ENCODE results near the gene LRRC63. TPM values are rescaled to one million over a fixed set of nuclear protein-coding genes. Genes with fewer than 3 reads are reported as not detected.

The LRRC63 gene
- total RNA-seq, 1 donor from 2014 or later = 2.0 TPM

DNA sequence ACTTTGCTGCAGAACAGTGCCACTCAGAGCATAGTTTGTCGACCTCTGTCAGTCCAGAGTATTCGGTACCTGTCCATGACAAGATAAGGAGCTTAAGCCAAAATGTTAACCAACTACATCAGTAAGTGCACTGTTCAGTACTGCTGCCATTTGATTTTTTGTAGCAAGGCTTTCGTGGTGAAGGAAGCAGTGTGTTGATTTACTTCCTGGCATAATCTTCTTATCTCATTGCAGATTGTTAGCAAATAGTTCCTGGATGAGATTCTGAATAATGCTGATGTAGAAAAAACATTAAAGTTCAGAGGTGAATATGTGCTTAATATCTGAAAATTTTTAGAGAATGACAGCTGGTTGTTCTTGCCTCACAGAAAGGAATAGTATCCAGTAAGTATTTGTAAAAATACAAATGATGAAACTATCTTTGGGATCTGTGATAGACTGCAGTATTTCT lies 85.7 kb downstream of the LRRC63 start:
- FAIRE-seq = no peak
- DNase-seq (ENCODE audit: low spot score in 2 of 2) = no peak

DNA sequence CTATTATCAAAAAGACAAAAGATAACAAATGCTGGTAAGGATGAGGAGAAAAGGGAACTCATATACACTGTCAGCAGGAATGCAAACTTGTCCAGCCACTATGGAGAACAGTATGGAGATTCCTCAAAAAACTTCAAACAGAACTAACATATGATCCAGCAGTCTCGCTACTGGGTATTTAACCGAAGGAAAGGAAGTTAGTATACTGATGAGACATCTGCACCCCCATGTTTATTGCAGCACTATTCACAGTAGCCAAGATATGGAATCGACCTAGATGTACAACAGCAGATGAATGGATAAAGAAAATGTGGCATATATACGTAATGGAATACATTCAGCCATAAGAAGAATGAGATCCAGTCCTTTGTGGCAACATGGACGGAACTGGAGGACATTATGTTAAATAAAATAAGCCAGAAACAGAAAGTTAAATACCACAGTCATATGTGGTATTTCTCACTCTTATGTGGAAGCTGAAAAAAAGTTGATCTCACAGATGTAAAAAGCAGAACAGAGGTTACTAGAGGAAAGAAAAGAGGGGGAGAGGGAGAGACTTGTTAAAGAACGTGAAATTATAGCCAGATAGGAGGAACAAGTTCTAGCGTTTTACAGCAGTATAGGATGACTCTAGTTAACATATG lies 92.1 kb downstream of the LRRC63 start:
- DNase-seq (ENCODE audit: low spot score in 2 of 2) (no peak), FAIRE-seq (no peak)

DNA sequence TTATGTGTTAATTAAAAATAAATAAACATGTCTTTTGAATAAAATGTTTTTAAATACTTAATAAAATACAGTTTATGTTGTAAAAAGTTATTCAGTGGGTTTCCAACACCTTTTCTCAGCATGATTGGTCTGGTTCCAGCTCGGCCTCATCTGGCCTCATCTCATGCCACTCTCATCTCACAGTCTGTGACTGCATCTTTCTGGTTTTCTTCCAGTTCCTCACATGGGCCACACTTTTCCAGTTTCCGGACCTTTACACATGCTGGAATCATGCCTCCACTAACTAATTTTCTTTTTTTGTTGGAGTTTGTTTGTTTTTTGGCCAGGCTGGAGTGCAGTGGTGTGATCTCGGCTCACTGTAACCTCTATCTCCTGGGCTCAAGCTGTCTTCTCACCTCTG lies 92.8 kb downstream of the LRRC63 start:
- DNase-seq (ENCODE audit: low spot score in 2 of 2) (no peak), FAIRE-seq (no peak)

DNA sequence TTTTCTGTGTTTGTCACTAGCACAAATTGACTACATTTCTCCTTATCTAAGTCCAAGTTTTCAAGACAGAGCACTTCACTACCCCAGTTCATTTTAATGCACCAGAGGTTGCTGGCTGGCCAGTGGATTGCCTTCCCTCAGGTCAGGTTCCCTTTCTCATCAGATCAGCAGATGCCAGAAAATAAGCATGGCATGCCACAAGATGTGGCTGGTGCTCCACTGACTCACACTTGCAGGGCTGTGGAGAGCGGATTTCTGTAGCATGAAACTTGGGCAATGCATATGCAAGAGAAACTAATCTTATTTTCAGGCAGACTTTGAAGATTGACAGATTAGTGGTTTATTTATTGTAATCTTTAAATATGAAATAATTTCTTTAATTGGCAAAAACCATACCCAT lies 95.8 kb downstream of the LRRC63 start:
- FAIRE-seq (no peak), DNase-seq (ENCODE audit: low spot score in 2 of 2) (no peak)

DNA sequence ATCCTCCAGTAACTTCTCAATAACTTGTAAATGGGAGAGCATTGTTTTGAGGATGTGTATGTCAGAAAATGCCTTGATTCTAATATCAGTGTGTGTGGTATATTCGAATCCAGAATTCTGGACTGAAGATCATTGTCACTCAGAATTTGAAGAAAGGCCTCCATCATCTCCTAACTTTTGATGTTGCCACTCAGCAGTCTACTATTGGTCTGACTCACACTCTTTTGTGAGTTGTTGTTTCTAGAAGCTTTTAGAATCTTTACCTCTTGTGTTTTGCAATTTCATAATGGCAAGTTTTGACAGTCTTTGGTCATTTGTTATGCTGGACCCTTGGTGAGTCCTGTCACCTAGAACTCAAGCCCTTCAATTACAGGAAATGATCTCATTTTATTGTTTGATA lies 98.3 kb downstream of the LRRC63 start:
- DNase-seq (ENCODE audit: low spot score in 2 of 2) (no peak), FAIRE-seq (no peak)

DNA sequence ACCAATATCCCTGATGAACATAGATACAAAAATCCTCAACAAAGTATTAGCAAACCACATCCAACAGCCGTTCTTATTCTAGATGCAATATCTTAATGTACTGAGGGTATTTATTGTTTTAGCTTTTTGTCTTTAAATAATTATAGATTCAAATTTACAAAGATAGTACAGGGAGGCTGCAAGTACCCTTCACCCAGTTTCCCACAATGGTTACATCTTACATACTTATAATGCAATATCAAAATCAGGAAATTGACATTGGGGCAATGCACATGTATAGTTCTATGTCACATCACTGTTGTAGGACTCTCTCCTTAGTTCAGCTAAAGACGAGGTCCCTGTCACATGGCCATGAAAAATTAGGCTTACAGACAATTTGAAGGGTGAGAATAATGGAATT lies 99.5 kb downstream of the LRRC63 start:
- DNase-seq (ENCODE audit: low spot score in 2 of 2) (no peak), FAIRE-seq (no peak)

DNA sequence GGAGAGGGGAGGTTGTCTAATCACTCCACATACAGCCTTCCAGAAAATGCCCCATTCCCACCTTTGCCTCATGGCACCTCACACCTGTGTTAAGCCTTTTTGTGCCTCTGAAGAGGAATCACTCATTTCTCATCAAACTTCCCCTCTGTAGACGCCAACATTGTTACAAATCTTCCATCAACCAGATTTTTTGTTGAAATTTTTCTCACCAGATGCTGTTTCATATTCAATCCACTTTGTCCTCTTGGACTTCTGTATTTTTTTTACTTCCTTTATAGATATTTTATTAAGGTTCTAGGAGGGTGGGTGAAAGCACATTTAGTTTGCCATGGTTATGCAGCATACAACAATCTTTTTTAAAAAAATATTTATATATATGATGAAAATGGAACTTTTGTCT lies 101.3 kb downstream of the LRRC63 start:
- no peak for FAIRE-seq

DNA sequence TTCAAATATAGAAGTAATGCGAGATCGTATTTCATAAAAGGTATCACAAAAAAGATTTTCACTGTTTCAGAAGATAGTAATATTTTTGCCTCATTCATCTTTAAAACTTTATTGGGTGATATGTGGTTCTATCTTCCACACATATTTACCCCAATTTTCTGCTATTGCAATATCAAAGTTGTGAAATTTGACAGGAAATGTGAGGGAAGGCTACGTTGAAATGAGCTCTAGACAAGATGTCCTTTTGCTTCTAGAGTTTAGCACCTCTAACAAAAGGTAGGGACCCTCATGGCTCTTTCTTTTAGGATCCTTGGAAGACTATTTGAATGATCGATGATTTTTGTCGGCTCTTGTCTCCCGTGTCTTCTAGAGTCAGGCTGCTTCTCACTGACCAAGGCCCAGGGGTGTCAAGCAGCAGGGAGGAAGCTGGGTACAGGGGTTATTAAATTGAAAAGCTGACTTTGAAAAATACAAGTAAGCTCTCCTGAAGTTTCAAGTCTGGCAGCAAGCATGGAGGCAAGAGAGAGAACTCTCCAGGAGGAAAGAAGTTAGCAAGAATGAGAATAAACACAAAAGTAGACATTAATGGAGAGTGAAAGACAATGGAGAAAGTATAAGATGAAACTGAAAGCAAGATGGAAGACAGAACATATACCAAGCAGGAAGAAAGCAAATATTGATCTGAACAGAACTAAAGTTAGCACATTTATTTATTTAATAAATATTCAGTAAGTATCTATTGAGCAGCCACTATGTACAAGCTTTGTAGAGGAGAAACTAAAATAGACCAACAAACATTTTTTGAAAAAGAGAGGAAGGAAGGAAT lies 101.9 kb downstream of the LRRC63 start:
- FAIRE-seq (no peak), DNase-seq (ENCODE audit: low spot score in 2 of 2) (no peak)

More for the DNA sequence above, 101.3 kb downstream of the LRRC63 start:
- no peak for DNase-seq (ENCODE audit: low spot score in 2 of 2)

DNA sequence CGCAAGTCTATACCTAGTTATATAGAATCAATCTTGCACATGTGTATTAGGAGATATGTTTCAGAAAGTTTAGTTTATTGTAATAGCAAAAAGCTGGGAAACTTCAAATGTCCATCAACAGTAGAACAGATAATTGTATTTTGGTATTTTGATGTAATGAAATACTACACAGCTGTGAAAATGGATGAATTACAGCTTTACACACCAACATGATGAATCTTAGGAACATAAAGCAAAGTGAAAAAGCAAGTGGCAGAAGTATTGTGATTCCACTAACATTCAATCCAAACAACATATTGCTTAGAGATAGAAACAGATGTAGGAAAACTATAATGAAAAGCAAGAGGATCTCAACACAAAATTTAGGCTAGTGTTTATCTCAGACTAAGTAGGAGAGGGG lies 102.9 kb downstream of the LRRC63 start:
- no peak for FAIRE-seq
- DNase-seq (ENCODE audit: low spot score in 2 of 2) = no peak

DNA sequence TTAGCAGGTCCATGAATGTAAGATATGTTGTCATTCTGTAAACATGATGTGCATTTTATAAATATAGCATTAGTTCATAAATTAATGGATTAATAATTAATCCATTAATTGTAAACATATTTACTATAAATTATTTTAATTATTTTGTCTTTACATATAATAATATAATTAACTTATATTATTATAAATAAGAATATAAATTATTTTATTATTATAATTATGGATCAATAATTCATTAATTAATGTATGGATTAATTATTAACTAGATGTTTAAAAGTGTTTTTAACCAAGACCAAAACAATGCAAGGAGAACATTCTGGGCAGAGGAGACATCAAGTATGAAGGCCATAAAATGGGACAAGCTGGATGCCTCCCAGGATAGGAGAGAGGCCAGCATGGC lies 103.3 kb downstream of the LRRC63 start:
- no peak for DNase-seq (ENCODE audit: low spot score in 2 of 2)
- peak; percentile 98 for FAIRE-seq

DNA sequence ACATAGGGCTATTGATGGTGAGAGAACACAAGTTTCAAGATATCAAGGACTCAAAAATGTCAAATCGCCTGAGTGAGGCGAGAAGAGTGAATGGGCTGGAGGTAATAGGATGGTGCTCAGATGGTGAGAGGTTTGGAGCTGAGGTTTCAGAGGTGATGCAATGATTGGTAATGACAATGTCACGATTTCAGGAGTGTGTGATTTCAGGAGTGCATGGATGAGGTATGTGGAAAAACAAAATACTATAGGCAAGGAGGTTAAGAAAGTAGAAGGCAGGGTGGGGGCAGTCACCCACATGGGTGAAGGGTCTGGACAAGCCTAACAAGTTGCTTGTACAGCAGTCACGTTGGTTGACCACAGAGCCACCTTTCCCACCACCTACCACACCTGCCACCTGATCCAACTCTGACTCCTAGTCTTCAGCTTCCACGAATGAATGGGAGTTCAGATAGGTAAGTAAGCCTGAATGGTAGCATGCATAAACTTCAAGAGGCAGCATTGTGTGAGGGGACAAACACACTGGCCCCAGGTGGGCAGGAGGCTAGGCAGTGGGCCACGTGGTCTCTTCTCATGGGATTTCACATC lies 103.9 kb downstream of the LRRC63 start:
- FAIRE-seq (no peak), DNase-seq (ENCODE audit: low spot score in 2 of 2) (no peak)

DNA sequence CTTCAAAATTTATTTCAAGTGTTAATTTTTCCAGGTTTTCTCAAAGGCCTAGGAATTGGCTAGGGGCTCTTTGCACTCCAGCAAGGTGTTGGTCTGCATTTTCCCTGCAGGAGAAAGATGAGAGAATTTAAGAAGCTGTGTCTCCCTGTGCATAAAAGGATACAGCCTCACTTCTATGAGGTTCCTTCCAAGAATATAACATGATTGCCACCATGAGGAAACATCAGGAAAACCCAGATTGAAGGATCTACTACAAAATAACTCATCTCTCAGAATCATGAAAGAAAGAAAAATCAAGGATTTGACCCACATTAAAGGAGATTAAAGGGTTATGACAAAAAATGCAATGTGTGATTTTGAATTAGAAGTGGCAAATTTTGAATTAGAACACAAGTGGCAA lies 105.4 kb downstream of the LRRC63 start:
- FAIRE-seq (no peak), DNase-seq (ENCODE audit: low spot score in 2 of 2) (no peak)

DNA sequence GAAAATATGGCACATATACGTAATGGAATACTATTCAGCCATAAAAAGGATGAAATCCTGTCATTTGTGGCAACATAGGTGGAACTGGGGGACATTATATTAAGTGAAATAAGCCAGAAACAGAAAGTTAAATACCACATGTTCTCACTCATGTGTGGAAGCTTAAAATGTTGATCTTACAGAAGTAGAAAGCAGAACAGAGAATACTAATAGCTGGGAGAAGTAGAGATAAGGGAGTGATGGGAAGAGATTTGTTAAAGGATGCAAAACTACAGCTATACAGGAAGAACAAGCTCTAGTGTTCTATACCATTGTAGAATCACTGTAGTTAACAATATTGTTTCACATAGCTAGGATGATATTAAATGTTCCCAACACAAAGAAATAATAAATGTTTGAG lies 107.3 kb downstream of the LRRC63 start:
- DNase-seq (ENCODE audit: low spot score in 2 of 2) (no peak), FAIRE-seq (no peak)

DNA sequence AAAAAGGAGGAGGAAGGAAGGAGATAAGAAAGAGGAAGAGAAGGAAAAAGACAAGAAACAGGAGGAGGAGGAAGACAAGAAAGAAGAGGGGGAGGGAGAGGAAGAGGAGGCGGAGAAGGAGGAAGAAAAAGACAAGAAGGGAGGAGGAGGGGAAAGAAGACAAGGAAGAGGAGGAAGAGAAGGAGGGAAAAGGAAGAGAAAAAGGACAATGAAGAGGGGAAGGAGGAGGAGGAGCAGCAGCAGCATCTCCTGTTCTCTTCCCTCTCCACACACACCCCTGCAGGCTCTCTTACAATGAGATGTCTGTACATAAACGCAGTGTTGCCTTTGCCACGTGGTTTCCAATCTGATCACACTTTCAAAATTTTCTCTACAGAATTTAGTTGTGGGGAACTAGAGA lies 108.7 kb downstream of the LRRC63 start:
- FAIRE-seq (no peak), DNase-seq (ENCODE audit: low spot score in 2 of 2) (no peak)

DNA sequence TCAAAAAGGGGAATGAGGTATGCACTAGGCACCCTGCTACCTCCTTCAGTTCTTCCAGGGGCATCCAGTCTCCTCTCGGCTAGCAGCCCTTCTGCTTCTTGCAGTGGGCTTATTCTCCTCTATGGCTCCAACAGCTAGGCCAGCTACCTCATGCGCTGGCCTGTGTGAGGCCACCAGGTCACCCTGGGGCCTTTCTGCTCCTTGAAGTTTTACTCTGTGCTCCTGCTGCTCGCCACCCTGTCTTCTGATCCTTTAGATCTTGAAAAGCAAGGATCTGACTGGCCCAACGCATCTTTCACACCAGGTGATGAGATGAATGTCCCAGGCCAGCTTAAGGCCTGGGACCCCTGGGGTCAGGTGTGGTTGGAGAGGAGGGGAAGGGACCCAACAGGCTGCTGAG lies 109.1 kb downstream of the LRRC63 start:
- DNase-seq (ENCODE audit: low spot score in 2 of 2) = no peak
- no peak for FAIRE-seq

DNA sequence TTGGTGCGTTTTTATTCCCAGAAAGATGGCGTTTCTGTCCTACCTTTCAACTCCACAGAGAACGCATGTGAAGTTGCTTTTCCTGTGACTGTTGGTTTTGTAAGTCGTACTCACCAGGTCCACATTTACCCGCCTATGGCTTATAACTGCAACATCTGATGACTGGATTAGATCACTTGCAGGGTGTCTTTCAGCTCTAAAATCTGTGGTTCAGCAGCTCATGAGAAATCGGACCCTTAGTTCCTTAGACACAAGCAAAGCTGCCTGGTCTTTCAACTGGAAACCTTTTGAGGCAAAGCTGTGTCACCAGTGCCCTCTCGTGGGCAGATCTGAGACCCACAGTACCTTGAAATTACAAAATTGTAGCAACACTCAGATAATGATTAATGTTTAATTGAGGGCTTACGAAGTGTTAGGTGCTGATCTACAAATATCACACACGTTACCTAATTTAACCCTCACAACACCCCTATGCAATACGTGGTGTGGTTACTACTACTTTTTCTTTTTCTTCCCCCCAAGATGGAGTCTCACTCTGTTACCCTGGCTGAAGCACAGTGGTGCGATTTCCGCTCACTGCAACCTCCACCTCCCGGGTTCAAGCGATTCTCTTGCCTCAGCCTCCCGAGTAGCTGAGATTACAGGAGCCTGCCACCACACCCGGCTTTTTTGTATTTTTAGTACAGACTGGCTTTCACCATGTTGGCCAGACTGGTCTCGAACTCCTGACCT lies 109.9 kb downstream of the LRRC63 start:
- no peak for FAIRE-seq
- DNase-seq (ENCODE audit: low spot score in 2 of 2) = peak in 1 of 2 donors; percentile 62

DNA sequence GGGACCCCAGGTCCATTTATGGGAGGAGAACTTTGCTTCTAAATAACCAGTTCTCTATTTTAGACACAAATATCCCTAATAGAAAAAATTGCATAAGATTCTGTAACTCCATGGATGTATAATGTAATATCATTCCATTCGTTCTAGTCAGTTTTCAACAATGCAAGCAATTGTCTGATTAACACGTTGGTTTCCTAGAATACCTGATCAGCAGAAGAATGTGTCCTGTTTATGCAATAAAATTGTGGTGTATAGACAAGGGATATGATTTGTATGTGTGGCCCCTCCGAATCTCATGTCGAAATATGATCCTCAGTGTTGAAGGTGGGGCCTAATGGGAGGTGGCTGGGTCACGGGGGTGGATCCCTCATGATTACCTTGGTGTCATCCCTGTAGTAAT lies 113.2 kb downstream of the LRRC63 start:
- FAIRE-seq (no peak), DNase-seq (ENCODE audit: low spot score in 2 of 2) (no peak)
